ENCODE measurements around the gene ZNF292. TPM values are rescaled to one million over a fixed set of nuclear protein-coding genes. Genes with fewer than 3 reads are reported as not detected.
"Not testable (repeated sequence)": the region's sequence is repeated elsewhere in the genome, so short reads cannot be mapped to it uniquely, and the experiment has no call there.

ZNF292 gene
- total RNA-seq, 1 experiment from 2014 or later, result 4.9 TPM

GRCh38 chr6:87213364-87213763, 58.0 kb downstream of the ZNF292 start:
- DNase-seq (ENCODE audit: low read depth), result no peak

GRCh38 chr6:87214831-87215230, 59.5 kb downstream of the ZNF292 start:
- no peak for DNase-seq (ENCODE audit: low read depth)

DNA sequence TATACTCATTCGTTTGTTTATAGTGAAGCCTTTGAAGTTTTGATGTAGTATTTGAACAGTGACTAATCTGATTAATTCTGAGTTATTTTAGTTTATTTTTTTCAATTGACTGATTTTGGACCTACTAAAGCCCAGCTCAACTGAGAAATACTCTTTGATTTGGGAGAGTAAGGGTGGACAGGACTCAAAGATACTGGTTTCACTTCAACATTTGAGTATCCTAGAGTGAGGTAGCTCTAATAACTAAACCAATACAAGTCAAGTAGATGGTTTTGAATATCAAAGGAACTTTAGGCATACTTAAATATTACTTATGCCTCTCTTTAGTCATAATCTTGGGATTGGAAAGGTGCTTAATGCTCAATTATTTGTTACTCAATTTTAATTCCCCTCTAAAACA, 65.6 kb downstream of the ZNF292 start:
- DNase-seq (ENCODE audit: low read depth), result no peak

GRCh38 chr6:87222676-87223075, 67.3 kb downstream of the ZNF292 start:
- no peak for DNase-seq (ENCODE audit: low read depth)

DNA sequence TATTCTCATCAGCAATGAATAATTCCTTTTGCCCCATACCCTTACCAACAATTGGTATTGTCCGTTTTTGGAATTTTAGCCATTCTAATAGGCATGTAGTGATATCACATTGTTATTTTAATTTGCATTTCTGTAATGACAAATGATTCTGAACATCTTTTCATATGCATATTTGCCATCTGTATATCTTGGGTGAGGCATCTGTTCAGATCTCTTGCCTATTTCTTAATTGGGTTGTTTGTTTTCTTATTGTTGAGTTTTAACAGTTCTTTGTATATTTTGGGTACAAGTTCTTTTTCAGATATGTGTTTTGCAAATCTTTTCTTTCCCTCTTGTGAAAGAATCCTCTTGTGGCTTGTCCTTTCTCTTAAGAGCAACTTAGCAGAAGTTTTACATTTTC, 69.6 kb downstream of the ZNF292 start:
- DNase-seq (ENCODE audit: low read depth), result no peak

DNA sequence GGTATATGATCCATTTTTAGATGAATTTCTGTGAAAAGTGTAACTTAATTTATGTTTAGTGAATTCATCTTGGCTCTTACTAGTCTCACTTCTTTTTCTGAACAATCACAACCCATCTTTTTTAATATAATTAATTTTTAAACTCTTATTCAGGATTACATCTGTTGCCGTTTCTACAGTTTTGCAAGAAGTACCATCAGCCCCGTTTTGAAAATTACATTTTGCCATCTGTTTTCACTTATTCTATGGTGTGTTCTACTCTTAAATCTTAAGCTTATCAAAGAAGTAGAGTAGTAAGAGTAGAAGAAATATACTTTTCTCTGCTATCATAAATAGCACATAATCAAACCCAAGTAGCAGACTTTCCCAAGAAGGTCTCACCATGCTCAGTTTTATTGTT, 70.1 kb downstream of the ZNF292 start:
- DNase-seq (ENCODE audit: low read depth), result no peak

- no peak for DNase-seq (ENCODE audit: low read depth)
Measured at GRCh38 chr6:87225937-87226336, 70.6 kb downstream of the ZNF292 start.

GRCh38 chr6:87230801-87231200, 75.4 kb downstream of the ZNF292 start:
- no peak for DNase-seq (ENCODE audit: low read depth)

- DNase-seq (ENCODE audit: low read depth), result no peak
Measured at GRCh38 chr6:87237804-87238203, 82.4 kb downstream of the ZNF292 start.

GRCh38 chr6:87239098-87239635, 83.8 kb downstream of the ZNF292 start:
- not testable (repeated sequence) for DNase-seq (ENCODE audit: low read depth)

DNA sequence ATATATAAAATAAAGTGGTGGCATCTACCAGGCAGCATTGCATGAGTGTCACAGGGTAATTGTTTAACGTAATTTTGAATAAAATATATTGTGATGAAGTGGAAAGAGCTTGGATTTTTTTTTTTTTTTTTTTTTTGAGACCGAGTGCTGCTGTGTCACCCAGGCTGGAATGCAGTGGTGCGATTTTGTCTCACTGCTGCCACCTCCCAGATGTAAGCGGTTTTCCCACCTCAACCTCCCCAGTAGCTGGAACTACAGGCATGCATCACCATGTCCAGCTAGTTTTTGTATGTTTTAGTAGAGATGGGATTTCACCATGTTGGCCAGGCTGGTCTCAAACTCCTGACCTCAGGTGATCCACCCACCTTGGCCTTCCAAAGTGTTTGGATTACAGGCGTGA, 85.9 kb downstream of the ZNF292 start:
- DNase-seq (ENCODE audit: low read depth), result no peak

DNA sequence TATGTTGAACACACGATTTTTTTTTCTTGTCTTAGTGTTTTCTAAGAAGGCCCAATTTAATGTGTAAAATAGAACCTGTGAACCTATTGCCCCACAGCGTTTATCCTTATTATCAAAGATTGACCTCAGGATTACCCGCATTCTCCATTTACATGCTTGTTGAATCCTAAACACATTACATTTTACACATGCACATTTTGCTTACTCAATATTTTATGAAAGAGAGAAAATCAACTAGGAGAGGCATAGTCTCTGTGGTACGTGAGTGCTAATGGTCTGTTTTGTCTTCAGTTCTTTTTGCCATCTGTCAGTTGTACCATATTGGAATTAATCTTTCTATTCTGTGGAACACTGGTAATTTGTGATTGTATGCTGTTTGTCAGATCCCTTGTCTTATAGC, 86.9 kb downstream of the ZNF292 start:
- DNase-seq (ENCODE audit: low read depth), result no peak

DNA sequence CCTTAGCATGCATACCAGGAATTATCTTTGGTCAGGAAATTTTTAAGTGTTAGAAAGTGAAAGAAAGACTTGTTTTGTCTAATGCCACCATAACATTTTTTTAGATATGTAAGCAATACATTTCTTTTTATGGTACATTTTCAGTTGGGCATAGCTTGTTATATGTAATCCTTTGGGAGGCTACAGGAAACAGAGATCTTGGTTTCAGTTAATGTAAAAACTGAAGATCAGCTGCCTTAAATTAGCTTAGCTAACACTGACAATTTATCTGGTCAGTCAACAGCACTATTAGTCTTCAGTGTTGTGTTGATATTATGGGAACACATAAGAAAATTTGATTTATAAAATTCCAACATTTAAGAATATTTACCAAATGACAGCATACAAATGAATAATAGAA, 88.4 kb downstream of the ZNF292 start:
- no peak for DNase-seq (ENCODE audit: low read depth)

DNA sequence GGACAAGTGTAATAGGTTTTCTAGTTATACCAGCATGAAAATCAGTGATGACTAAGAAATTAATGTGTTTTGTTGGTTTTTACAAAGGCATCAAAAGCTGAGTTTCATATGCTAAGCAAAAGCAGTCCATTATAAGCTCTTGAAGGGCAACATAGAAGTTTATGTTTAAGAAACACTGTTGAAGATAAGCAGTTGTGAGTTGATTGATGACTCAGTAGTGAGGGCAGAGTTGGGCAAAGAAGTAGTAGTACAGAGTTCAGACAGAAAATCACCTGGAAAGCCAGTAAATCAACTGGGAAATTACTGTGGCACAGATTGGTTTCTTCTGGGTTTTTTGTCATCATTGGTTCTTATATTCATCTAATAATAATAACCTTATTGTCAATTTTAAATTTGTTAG, 89.0 kb downstream of the ZNF292 start:
- DNase-seq (ENCODE audit: low read depth), result no peak

DNA sequence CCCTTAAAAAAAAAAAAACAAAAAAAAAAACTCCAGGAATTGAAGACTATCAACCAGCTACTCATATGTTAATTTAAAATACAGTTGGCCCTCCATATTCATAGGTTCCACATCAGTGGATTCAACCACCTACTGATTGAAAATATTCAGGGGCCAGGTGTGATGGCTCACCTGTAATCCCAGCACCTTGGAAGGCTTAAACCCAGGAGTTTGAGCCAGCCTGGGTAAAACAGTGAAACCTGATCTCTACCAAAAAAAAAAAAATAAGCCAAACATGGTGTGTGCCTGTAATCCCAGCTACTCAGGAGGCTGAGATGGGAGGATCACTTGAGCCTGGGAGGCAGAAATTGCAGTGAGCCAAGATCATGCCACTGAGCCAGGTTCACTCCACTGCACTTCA, 94.7 kb downstream of the ZNF292 start:
- no peak for DNase-seq (ENCODE audit: low read depth)

DNA sequence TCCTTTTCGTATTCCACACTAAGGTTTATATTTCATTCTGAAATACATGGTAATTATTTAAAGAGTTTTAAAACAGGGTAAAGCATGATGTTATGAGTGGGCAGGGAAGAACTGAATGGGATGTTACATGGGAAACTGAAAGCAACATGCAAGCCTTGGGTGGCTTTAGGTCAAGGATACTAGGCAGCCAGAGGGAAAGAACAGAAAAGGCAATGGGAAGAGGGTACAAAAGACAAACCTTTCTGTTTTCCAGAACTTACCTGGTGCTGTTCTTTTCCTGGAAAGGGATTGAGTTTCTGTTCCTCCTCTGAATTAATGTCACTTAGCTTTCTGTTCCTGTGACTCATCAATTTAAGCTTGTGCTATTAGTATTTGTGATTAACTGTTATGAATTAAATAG, 95.9 kb downstream of the ZNF292 start:
- no peak for DNase-seq (ENCODE audit: low read depth)

DNA sequence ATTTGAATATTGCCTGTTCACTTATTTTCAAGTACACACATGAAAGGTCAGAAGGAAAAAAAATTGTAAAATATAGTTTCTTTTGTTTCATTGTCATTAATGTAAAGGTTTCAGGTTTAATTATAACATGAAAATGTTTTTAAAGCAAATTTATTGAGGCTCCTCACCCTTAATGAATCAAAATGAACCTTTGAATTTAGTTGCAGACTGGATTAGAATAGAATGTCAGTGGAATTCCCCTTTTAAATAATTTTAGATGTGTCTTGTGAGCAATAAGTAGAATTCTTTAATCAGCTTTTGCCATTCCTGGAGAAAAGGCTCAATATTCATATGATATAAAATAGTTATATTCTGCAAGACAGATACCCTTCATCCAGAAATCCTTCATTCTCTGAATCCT, 96.4 kb downstream of the ZNF292 start:
- no peak for DNase-seq (ENCODE audit: low read depth)

DNA sequence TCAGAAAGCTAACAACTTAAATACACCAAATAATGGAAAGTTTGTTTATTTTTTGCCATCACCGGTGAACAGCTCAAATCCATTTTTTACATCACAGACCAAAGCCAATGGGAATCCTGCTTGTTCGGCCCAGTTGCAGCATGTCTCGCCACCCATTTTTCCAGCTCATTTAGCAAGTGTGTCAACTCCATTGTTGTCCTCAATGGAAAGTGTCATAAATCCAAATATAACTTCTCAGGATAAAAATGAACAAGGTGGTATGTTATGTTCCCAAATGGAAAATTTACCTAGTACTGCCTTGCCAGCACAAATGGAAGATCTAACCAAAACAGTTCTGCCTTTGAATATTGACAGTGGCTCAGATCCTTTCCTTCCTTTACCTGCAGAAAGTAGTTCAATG, 101.7 kb downstream of the ZNF292 start:
- no peak for DNase-seq (ENCODE audit: low read depth)

GRCh38 chr6:87257565-87257964, 102.2 kb downstream of the ZNF292 start:
- no peak for DNase-seq (ENCODE audit: low read depth)

- no peak for DNase-seq (ENCODE audit: low read depth)
Measured at GRCh38 chr6:87257975-87258374, 102.6 kb downstream of the ZNF292 start.

DNA sequence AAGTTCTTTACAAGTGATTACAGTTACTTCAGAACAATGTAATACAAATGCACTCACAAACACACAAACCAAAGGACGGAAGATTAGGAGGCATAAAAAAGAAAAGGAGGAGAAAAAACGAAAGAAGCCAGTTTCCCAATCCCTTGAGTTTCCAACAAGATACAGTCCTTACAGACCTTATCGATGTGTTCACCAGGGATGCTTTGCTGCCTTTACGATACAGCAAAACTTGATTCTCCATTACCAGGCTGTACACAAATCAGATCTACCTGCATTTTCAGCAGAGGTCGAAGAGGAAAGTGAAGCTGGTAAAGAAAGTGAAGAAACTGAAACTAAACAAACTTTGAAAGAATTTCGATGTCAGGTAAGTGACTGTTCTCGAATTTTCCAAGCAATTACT, 104.4 kb downstream of the ZNF292 start:
- DNase-seq (ENCODE audit: low read depth), result no peak

DNA sequence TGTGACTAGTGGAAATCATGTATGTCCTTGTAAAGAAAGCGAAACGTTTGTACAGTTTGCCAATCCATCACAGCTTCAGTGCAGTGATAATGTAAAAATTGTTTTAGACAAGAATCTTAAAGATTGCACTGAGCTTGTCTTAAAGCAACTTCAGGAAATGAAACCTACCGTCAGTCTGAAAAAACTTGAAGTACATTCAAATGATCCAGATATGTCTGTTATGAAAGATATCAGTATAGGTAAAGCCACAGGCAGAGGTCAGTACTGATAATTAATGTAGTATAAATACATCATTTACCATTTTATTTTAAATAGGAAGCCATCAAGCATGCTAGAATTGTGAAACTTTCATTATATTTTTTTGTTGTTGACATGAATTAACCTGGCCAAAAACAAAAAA, 106.2 kb downstream of the ZNF292 start:
- DNase-seq (ENCODE audit: low read depth), result no peak

DNA sequence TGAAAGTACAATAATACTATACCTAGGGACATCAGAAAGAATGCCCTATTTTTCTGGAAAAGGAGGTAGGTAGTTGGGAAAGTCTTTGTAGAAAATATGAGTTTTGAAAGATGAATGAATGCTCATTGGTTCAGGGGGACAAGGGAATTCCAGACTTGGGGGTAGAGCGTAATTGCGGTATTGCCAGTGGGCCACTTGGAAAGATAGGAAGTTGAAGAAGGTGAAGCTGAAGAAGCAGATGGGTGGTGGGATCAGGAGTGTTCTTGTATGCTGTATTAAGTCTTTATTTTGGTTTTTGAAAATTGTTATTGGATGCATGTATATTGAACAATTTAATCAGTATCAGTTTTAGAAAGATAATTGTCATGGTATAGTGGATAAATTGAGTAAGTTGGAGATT, 109.1 kb downstream of the ZNF292 start:
- DNase-seq (ENCODE audit: low read depth), result no peak

DNA sequence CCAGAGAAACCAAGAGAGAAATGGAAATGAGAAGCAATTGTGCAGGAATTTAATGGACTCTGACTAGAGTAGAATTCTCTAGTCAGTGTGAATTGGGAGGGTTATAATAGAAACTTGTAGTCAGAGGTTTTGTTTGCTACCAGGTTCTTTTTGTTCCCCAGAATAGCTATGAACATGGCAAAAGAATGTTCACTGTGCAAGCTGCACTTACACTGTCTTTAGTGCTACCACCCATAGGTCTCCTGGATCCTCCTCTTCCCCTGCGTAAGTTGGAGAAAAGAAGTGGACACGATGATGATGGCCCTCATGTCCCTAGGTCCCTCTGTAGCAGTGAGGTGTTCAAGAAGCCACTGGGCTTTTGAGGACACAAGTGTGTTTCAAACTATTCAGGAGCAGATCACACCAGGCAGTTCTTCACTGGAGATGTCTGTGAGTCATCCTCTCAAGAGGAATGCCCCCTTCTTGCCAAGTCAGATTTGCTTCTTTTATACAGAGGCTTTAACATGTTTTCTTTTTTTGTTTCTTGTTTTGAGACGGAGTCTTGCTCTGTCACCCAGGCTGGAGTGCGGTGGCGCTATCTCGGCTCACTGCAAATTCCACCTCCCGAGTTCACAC, 119.4 kb downstream of the ZNF292 start:
- DNase-seq (ENCODE audit: low read depth), result peak; percentile 3

All from Daoy (cell line).